OCI-LY7 (cell line): Measurements from ENCODE around the gene RNF149. TPM values are rescaled to one million over a fixed set of nuclear protein-coding genes. Genes with fewer than 3 reads are reported as not detected.
A peak's percentile ranks its signal among the peaks of the same experiment; 100 is the strongest.

ENCODE experiments used
- BruUV-seq: library from RNA; stranded (reverse); fragments of 400-500 nt; replicated peaks from 2 replicates; lab custom pipeline; 2021; lab: Mats Ljungman, UMichigan
- CTCF ChIA-PET: fragments of 300-600 bp; sonication (Branson Sonifier 250); formaldehyde crosslinking; loops from one replicate; lab custom pipeline; 2022; ENCODE audit warnings: antibody characterized with exemption; ENCODE audit not compliant: unreplicated experiment; lab: Charles Lee
- POLR2A ChIA-PET: fragments of 300-600 bp; sonication (Branson Sonifier 250); formaldehyde crosslinking; loops from one replicate; lab custom pipeline; 2022; ENCODE audit warnings: antibody characterized with exemption; lab: Charles Lee
- DNase-seq: peaks from one replicate; pipeline ENCODE4 v3.0.0-alpha.2; 2015; ENCODE audit warnings: low spot score
- H2AFZ ChIP-seq: fragments of 200-600 bp; sonication (generic), shearing (Covaris generic); 2 replicates; pipeline ENCODE4 v1.6.1; 2014; ENCODE audit warnings: mild to moderate bottlenecking, antibody characterized with exemption, low read length, moderate library complexity
- H3K27ac ChIP-seq: fragments of 200-600 bp; sonication (generic); 2 replicates; pipeline ENCODE4 v1.5.1; 2014; ENCODE audit warnings: mixed run types, low read depth, mild to moderate bottlenecking, moderate library complexity, low read length, inconsistent platforms; ENCODE audit not compliant: poor library complexity, severe bottlenecking
- H3K36me3 ChIP-seq: fragments of 200-600 bp; sonication (generic); 2 replicates; pipeline ENCODE4 v1.6.1; 2014; ENCODE audit warnings: mild to moderate bottlenecking, antibody characterized with exemption, low read length, moderate library complexity, mixed read lengths; ENCODE audit not compliant: insufficient read depth
- H3K4me1 ChIP-seq: fragments of 200-600 bp; sonication (generic); 2 replicates; pipeline ENCODE4 v1.5.1; 2014; ENCODE audit warnings: mild to moderate bottlenecking, low read length; ENCODE audit not compliant: insufficient read depth, poor library complexity, severe bottlenecking
- H3K4me2 ChIP-seq: fragments of 200-600 bp; sonication (generic); 2 replicates; pipeline ENCODE4 v1.6.1; 2014; ENCODE audit warnings: mild to moderate bottlenecking, low read length
- H3K4me3 ChIP-seq: fragments of 200-600 bp; sonication (generic); 2 replicates; pipeline ENCODE4 v1.5.1; 2014; ENCODE audit warnings: mild to moderate bottlenecking, low read depth, low read length; ENCODE audit not compliant: poor library complexity, severe bottlenecking
- H3K79me2 ChIP-seq: fragments of 200-600 bp; sonication (generic); 2 replicates; pipeline ENCODE4 v1.6.1; 2016; ENCODE audit warnings: low read depth, mild to moderate bottlenecking, low read length, moderate library complexity, mixed read lengths; ENCODE audit not compliant: insufficient read depth
- H3K9me2 ChIP-seq: fragments of 200-600 bp; sonication (generic); 2 replicates; pipeline ENCODE4 v1.6.1; 2016; ENCODE audit warnings: mild to moderate bottlenecking, low read length, mixed read lengths; ENCODE audit not compliant: insufficient read depth
- H3K9me3 ChIP-seq: fragments of 200-600 bp; sonication (generic); 2 replicates; pipeline ENCODE4 v1.6.1; 2014; ENCODE audit warnings: mild to moderate bottlenecking, mixed run types, low read length, mixed read lengths
- H4K20me1 ChIP-seq: fragments of 200-600 bp; sonication (generic); 2 replicates; pipeline ENCODE4 v1.6.1; 2014; ENCODE audit warnings: mild to moderate bottlenecking, antibody characterized with exemption, low read length, moderate library complexity, mixed read lengths; ENCODE audit not compliant: insufficient read depth
- EZH2phosphoT487 ChIP-seq: fragments of 200-600 bp; sonication (generic); IDR thresholded peaks from 2 replicates; pipeline ENCODE4 v1.6.1; 2018; ENCODE audit warnings: low read depth, borderline replicate concordance, mild to moderate bottlenecking, mixed run types, antibody characterized with exemption, low read length, moderate library complexity, mixed read lengths
- intact Hi-C: fragments of 100-400 bp; cut with micrococcal nuclease; formaldehyde crosslinking; loops from one replicate; pipeline ENCODE4 v1.10.0; 2022; ENCODE audit not compliant: unreplicated experiment
- total RNA-seq, 2 experiments: library from RNA; depleted of rRNA in 1 of 2; stranded (reverse); fragments of >200 nt in 1 of 2; shearing (Covaris generic) in 1 of 2; gene quantifications; 2 replicates each; pipeline ENCODE4 v1.2.3, GENCODE V29; 2014 to 2022
- TF ChIP-seq, protein P1 (sequence below): fragments of 200-600 bp; sonication (generic); conservative IDR thresholded peaks from 2 replicates; pipeline ENCODE4 v1.5.1; 2014; ENCODE audit warnings: mild to moderate bottlenecking, antibody characterized with exemption, low read length, moderate library complexity, mixed read lengths

Gene RNF149
- total RNA-seq, 2 experiments from 2014 or later = 10.3 to 17.9 TPM

DNA sequence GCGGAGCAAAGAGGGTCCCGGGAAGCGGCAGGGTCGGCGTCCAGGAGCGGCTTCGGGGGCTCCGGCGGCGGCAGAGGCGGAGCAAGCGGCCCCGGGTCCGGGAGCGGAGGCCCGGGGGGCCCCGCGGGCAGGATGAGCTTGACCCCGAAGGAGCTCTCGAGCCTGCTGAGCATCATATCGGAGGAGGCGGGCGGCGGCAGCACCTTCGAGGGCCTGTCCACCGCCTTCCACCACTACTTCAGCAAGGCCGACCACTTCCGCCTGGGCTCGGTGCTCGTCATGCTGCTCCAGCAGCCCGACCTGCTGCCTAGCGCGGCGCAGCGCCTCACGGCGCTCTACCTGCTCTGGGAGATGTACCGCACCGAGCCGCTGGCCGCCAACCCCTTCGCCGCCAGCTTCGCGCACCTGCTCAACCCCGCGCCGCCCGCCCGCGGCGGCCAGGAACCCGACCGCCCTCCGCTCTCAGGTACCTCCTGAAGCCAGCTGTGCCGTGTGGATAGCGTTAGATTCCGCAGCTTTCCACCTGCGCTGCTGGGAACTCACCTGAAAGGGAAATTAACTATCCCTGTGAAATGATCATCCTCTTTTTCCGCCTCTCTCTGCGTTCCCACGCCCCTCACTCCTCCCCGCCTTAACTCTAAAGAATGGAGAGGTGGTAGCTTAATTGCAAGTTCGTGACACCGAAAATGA lies 55.3 kb downstream of the RNF149 start:
- CTCF ChIA-PET = no interaction called here
- POLR2A ChIA-PET = interaction anchor here (0.5 to 1.6 kb wide), 7 partner anchors 10 to 267 kb away, joined by 3 to 7 read pairs (median 4); no protein-coding TSS in a partner anchor
- no TSS peak for BruUV-seq

DNA sequence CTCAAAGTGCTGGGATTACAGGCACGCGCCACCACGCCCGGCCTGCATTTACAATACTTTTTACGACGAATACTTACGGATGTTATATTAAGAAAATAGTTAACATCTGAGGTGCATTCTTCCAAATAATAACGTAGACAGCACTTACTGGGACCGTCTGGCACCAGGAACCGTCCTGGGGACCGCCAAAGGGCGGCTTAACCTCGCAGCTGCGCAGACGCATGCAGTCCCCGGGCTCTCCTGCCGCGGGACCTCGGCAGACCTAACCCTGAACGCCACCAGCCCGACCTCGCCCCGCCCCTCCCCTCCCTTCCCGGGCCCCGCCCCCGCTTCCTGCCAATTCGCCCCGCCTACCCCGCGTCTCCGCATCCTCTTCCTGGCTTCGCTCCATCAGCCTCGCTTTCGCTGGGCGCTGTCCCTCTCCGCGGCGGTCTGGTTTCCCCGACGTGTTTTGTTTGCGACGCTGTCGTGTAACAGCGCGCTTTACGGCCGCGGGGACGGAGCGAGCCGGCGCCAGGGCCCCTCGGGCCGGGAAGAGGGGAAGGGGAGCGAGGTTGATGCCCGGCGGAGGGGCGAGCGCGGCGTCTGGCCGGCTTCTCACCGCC lies 56.0 kb downstream of the RNF149 start, which contains the start of gene CNOT11:
TSS of gene CNOT11 (plus strand) at position 479 of the 605 bp plus-strand sequence. CDS start at position 558, 79 bp downstream.
- Histone ChIP-seq H3K36me3 (peaks cover 23% of the 10 kb centered on the region), H3K4me1 (peaks cover 39% of the 10 kb centered on the region), H3K4me3 (peak within 1 kb of the TSS; percentile 96), H4K20me1 (peaks cover 16% of the 10 kb centered on the region), H3K79me2 (peaks cover 39% of the 10 kb centered on the region), H3K27ac (peak within 1 kb of the TSS; percentile 77), H3K9me2 (no peaks in the 10 kb centered on the region), H2AFZ (peak within 1 kb of the TSS; percentile 94), H3K4me2 (peak within 1 kb of the TSS; percentile 99), H3K9me3 (no peaks in the 10 kb centered on the region)
- ChIA-PET CTCF (interaction anchor here (2.1 kb wide), 1 partner anchor 29 kb away, joined by 9 read pairs; no protein-coding TSS in a partner anchor), POLR2A (interaction anchor here (0.6 to 2.3 kb wide), 7 partner anchors 23 to 148 kb away, joined by 3 to 6 read pairs (median 3); no protein-coding TSS in a partner anchor)
- TF ChIP-seq, protein P1, sequence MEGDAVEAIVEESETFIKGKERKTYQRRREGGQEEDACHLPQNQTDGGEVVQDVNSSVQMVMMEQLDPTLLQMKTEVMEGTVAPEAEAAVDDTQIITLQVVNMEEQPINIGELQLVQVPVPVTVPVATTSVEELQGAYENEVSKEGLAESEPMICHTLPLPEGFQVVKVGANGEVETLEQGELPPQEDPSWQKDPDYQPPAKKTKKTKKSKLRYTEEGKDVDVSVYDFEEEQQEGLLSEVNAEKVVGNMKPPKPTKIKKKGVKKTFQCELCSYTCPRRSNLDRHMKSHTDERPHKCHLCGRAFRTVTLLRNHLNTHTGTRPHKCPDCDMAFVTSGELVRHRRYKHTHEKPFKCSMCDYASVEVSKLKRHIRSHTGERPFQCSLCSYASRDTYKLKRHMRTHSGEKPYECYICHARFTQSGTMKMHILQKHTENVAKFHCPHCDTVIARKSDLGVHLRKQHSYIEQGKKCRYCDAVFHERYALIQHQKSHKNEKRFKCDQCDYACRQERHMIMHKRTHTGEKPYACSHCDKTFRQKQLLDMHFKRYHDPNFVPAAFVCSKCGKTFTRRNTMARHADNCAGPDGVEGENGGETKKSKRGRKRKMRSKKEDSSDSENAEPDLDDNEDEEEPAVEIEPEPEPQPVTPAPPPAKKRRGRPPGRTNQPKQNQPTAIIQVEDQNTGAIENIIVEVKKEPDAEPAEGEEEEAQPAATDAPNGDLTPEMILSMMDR = no peak
- no peak for TF ChIP-seq EZH2phosphoT487
- BruUV-seq = no TSS peak
- DNase-seq = peak; percentile 99
- intact Hi-C loops = loop anchor here (2.0 to 10.0 kb wide), 2 partner anchors 100 to 462 kb away; no protein-coding TSS in a partner anchor

More for the DNA sequence above, 55.3 kb downstream of the RNF149 start:
- H3K4me1 ChIP-seq = peaks cover 39% of the 10 kb centered on the region
- peak; percentile 82 for DNase-seq
- H3K79me2 ChIP-seq = peaks cover 41% of the 10 kb centered on the region
- intact Hi-C loops = loop anchor here (2.0 to 10.0 kb wide), 2 partner anchors 100 to 462 kb away; no protein-coding TSS in a partner anchor
- peak overlapping the region; percentile 20; the same call in 1 of the 2 replicates for H2AFZ ChIP-seq
- H3K9me3 ChIP-seq = no peaks in the 10 kb centered on the region
- peaks cover 16% of the 10 kb centered on the region for H4K20me1 ChIP-seq
- peak overlapping the region; percentile 77 for H3K27ac ChIP-seq
- peak overlapping the region; percentile 96 for H3K4me3 ChIP-seq
- peak overlapping the region; percentile 84 for H3K4me2 ChIP-seq
- H3K36me3 ChIP-seq = peaks cover 29% of the 10 kb centered on the region
- no peaks in the 10 kb centered on the region for H3K9me2 ChIP-seq
- no peak for TF ChIP-seq EZH2phosphoT487
- TF ChIP-seq, protein P1 = 0 out of 2 replicates have a peak, but pooled peaks have one; percentile 15
